Heart left ventricle (tissue), 16 donors: ENCODE data around the gene PLPP1. TPM values are rescaled to one million over a fixed set of nuclear protein-coding genes. Genes with fewer than 3 reads are reported as not detected.

Experiments used
- ATAC-seq, 4 donors: fragments of 200-7000 bp; cut with Tn5 transposase; one replicate each; pipeline ENCODE4 v1.9.1; 2020 to 2022; ENCODE audit warnings: moderate library complexity in 4 of 4, mild to moderate bottlenecking in 3 of 4, moderate number of reproducible peaks in 1 of 4
- DNase-seq, 5 donors: peaks; one replicate each; pipeline ENCODE4 v3.0.0-alpha.2; 2020
- H3K27ac ChIP-seq, 12 donors: fragments of 200-600 bp; sonication (generic) in 4 of 12; one replicate each; pipeline versions ENCODE4 v1.5.0 to v1.8.0; 2016 to 2022; ENCODE audit warnings: mild to moderate bottlenecking in 2 of 12
- H3K27me3 ChIP-seq, 9 donors: fragments of 200-600 bp; sonication (generic) in 2 of 9; one replicate each; pipeline versions ENCODE4 v1.5.1 to v1.8.0; 2016 to 2022; ENCODE audit warnings: mild to moderate bottlenecking in 3 of 9
- H3K36me3 ChIP-seq, 9 donors: fragments of 200-600 bp; sonication (generic) in 2 of 9; one replicate each; pipeline versions ENCODE4 v1.5.0 to v1.8.0; 2018 to 2022; ENCODE audit warnings: mild to moderate bottlenecking in 2 of 9
- H3K4me1 ChIP-seq, 12 donors: fragments of 200-600 bp; sonication (generic) in 4 of 12; one replicate each; pipeline versions ENCODE4 v1.5.0 to v1.8.0; 2016 to 2022; ENCODE audit warnings: mild to moderate bottlenecking in 3 of 12
- H3K4me3 ChIP-seq, 12 donors: fragments of 200-600 bp; sonication (generic) in 4 of 12; one replicate each; pipeline versions ENCODE4 v1.5.0 to v1.8.0; 2017 to 2022; ENCODE audit warnings: mild to moderate bottlenecking in 9 of 12, moderate library complexity in 4 of 12
- H3K9me3 ChIP-seq, 12 donors: fragments of 200-600 bp; sonication (generic) in 4 of 12; one replicate each; pipeline versions ENCODE4 v1.5.0 to v1.8.0; 2016 to 2022; ENCODE audit warnings: mild to moderate bottlenecking in 1 of 12
- CTCF ChIP-seq, 12 donors: fragments of 200-600 bp; sonication (generic) in 4 of 12; IDR thresholded peaks; one replicate each; pipeline versions ENCODE4 v1.5.0 to v1.8.0; 2018 to 2022; ENCODE audit warnings: antibody characterized with exemption in 12 of 12, mild to moderate bottlenecking in 5 of 12
- POLR2A ChIP-seq, 2 donors: fragments of 450-650 bp; IDR thresholded peaks; one replicate each; pipeline ENCODE4 v1.6.1; 2017; ENCODE audit warnings: antibody characterized with exemption in 2 of 2, mild to moderate bottlenecking in 2 of 2, moderate library complexity in 2 of 2
- WGBS, 4 donors: extraction: QIAGEN DNeasy Blood & Tissue Kit in 2 of 4; methylation state at CpG; one replicate each; pipeline versions ENCODE4 v1.1.5 to v1.1.7; 2013 to 2018; 5-methylcytosine and 5-hydroxymethylcytosine counted together
- intact Hi-C, 10 donors: fragments of 100-400 bp; cut with DNase I; formaldehyde crosslinking; loops; one replicate each; pipeline versions ENCODE4 v1.11.1 to v1.14.2; 2022
- polyA plus RNA-seq, 2 donors: library from polyadenylated mRNA; stranded (reverse); fragments of 200-250 nt; gene quantifications; one replicate each; pipeline ENCODE4 v1.2.3, GENCODE V29; 2013
- total RNA-seq, 9 donors: library from RNA; depleted of rRNA in 2 of 9; stranded (reverse); fragments of >200 nt in 2 of 9; fragmentation: NEBNext Ultra II Directional in 3 of 9; extraction: Animal tissue kit (Norgen Biotek cat#: 25700) in 3 of 9; gene quantifications; one replicate each; pipeline versions ENCODE4 v1.1.0 to v1.2.4, GENCODE V29; 2016 to 2023
- donor health status: ischemic (EF 13 %, LVEDD 7.1; RV severe dilation, severe dysfunction).
- donor health status: healthy with polysubstance abuse.
- donor health status: DM: no; HTN: yes; CAD: no.
- donor health status: DM: no; HTN: no; CAD: no.
- donor health status: ischemic (EF 25% LVEDD 6.9; RV normal size, moderate dysfunction).
- donor health status: ischemic (EF 25% LVEDD 5.7; RV mildly dilated, moderate dysfunction).
- donor health status: healthy.
- donor health status: DM: yes; HTN: yes; CAD: no.
- donor health status: ischemic (EF 35%, LVEDD 5.7; RV mildly dilated, moderate dysfunction).
- donor health status: nonischemic (EF 11% LVEDD 7.7; RV severe dilation, severe dysfunction).
- donor health status: DM: yes; HTN: yes; CAD: no.
- donor health status: PGD.
- donor health status: ischemic (EF 29% LVEDD 5.4; RV normal size, mild dysfunction).
- donor health status: nonischemic (EF 23%, LVEDD 6.1; RV moderate dilation, normal function).

Gene PLPP1
- total and polyA plus RNA-seq, 11 donors = 64.9 to 223 (median 81.5) TPM

- no peak for TF ChIP-seq POLR2A (IDR thresholded peaks at IDR 0.05)
- TF ChIP-seq CTCF (IDR thresholded peaks at IDR 0.05) = no peak
- H3K9me3 ChIP-seq = no peaks in the 10 kb centered on the region
- H3K27ac ChIP-seq = no peak overlapping the region
- intact Hi-C loops = no loop called here
- H3K4me1 ChIP-seq = peaks cover 0 to 4% (median 0%) of the 10 kb centered on the region in 12 donors
- H3K36me3 ChIP-seq = no peaks in the 10 kb centered on the region
- 81 to 87% (median 85%) methylated on average over 7 of the region's 7 CpGs for WGBS, 4 donors
- ATAC-seq (no peak), DNase-seq (no peak)
- no peak overlapping the region for H3K4me3 ChIP-seq
- no peaks in the 10 kb centered on the region for H3K27me3 ChIP-seq
Observed at GRCh38 chr5:55551358-55551757, 16.6 kb upstream of the PLPP1 start.

GRCh38 chr5:55547781-55548180 is 13.0 kb upstream of the PLPP1 start:
- no peaks in the 10 kb centered on the region for H3K9me3 ChIP-seq
- H3K27me3 ChIP-seq = no peaks in the 10 kb centered on the region
- H3K27ac ChIP-seq = no peak overlapping the region
- H3K4me1 ChIP-seq = no peaks in the 10 kb centered on the region
- H3K36me3 ChIP-seq = no peaks in the 10 kb centered on the region
- WGBS, 4 donors = 95 to 98% (median 98%) methylated on average over 2 of the region's 2 CpGs
- intact Hi-C loops = no loop called here
- ATAC-seq (no peak), DNase-seq (no peak)
- no peak overlapping the region for H3K4me3 ChIP-seq
- TF ChIP-seq POLR2A (IDR thresholded peaks at IDR 0.05) (no peak), CTCF (IDR thresholded peaks at IDR 0.05) (no peak)

GRCh38 chr5:55546947-55547346 is 12.2 kb upstream of the PLPP1 start:
- TF ChIP-seq POLR2A (IDR thresholded peaks at IDR 0.05) = no peak
- TF ChIP-seq CTCF (IDR thresholded peaks at IDR 0.05) = no peak
- ATAC-seq = no peak

GRCh38 chr5:55544341-55544740 is 9.6 kb upstream of the PLPP1 start:
- ATAC-seq = no peak
- H3K9me3 ChIP-seq = no peaks in the 10 kb centered on the region
- H3K27me3 ChIP-seq = no peaks in the 10 kb centered on the region
- peaks cover 0 to 8% (median 0%) of the 10 kb centered on the region in 12 donors for H3K4me1 ChIP-seq
- intact Hi-C loops = no loop called here
- no peaks in the 10 kb centered on the region for H3K36me3 ChIP-seq
- WGBS, 4 donors = 84 to 91% (median 86%) methylated on average over 2 of the region's 2 CpGs
- no peak overlapping the region for H3K27ac ChIP-seq
- TF ChIP-seq CTCF (IDR thresholded peaks at IDR 0.05) (no peak), POLR2A (IDR thresholded peaks at IDR 0.05) (no peak)
- H3K4me3 ChIP-seq = no peak overlapping the region
- no peak for DNase-seq

More at GRCh38 chr5:55546947-55547346, 12.2 kb upstream of the PLPP1 start:
- H3K9me3 ChIP-seq = no peaks in the 10 kb centered on the region
- H3K4me1 ChIP-seq = no peaks in the 10 kb centered on the region
- no peak overlapping the region for H3K4me3 ChIP-seq
- H3K27me3 ChIP-seq = no peaks in the 10 kb centered on the region
- no peak overlapping the region for H3K27ac ChIP-seq
- DNase-seq = no peak
- WGBS, 4 donors = 83 to 88% (median 84%) methylated on average over 2 of the region's 2 CpGs
- no peaks in the 10 kb centered on the region for H3K36me3 ChIP-seq
- intact Hi-C loops = no loop called here
